Upper lobe of left lung (tissue), 6 donors: ENCODE results near the gene TLN1. TPM values are rescaled to one million over a fixed set of nuclear protein-coding genes. Genes with fewer than 3 reads are reported as not detected.

Experiments
- ATAC-seq, 2 donors: fragments of 200-7000 bp; cut with Tn5 transposase; one replicate each; pipeline ENCODE4 v1.9.1; 2022; ENCODE audit warnings: mild to moderate bottlenecking in 2 of 2, moderate library complexity in 2 of 2; ENCODE audit not compliant: low FRiP score in 2 of 2
- DNase-seq, 2 donors: peaks; one replicate each; pipeline ENCODE4 v3.0.0-alpha.2; 2019 to 2020
- H3K27ac ChIP-seq, 4 donors: fragments of 200-600 bp; sonication (generic); one replicate each; pipeline ENCODE4 v1.5.1; 2016 to 2019
- H3K27me3 ChIP-seq, 4 donors: fragments of 200-600 bp; sonication (generic); one replicate each; pipeline ENCODE4 v1.5.1; 2017 to 2019
- H3K36me3 ChIP-seq, 4 donors: fragments of 200-600 bp; sonication (generic); one replicate each; pipeline ENCODE4 v1.5.1; 2016 to 2019
- H3K4me1 ChIP-seq, 4 donors: fragments of 200-600 bp; sonication (generic); one replicate each; pipeline ENCODE4 v1.5.1; 2018 to 2019
- H3K4me3 ChIP-seq, 4 donors: fragments of 200-600 bp; sonication (generic); one replicate each; pipeline ENCODE4 v1.5.1; 2017 to 2019; ENCODE audit warnings: mild to moderate bottlenecking in 2 of 4, moderate library complexity in 1 of 4
- H3K9me3 ChIP-seq, 4 donors: fragments of 200-600 bp; sonication (generic); one replicate each; pipeline ENCODE4 v1.5.1; 2018 to 2019
- EP300 ChIP-seq, 4 donors: sonication (generic); formaldehyde crosslinking; IDR thresholded peaks; one replicate each; pipeline ENCODE4 v1.5.1; 2017; ENCODE audit warnings: antibody characterized with exemption in 4 of 4, control low read depth in 2 of 4
- POLR2A ChIP-seq, 4 donors: fragments of 450-650 bp; IDR thresholded peaks; one replicate each; pipeline ENCODE4 v1.5.1; 2016 to 2017; ENCODE audit warnings: antibody characterized with exemption in 4 of 4, mild to moderate bottlenecking in 2 of 4
- POLR2AphosphoS5 ChIP-seq, 2 donors: sonication (generic); formaldehyde crosslinking; IDR thresholded peaks; one replicate each; pipeline ENCODE4 v1.5.1; 2017; ENCODE audit warnings: antibody characterized with exemption in 2 of 2
- WGBS, 2 donors: methylation state at CpG; one replicate each; pipeline ENCODE4 v1.1.5; 2017 to 2018; 5-methylcytosine and 5-hydroxymethylcytosine counted together
- total RNA-seq, 6 donors: library from RNA; depleted of rRNA in 4 of 6; stranded (reverse); fragments of >200 nt in 4 of 6; gene quantifications; one replicate each; pipeline versions ENCODE4 v1.1.0 to v1.2.1, GENCODE V29; 2016 to 2021
- TF ChIP-seq, protein P1 (sequence below), 6 experiments: fragments of 450-650 bp in 4 of 6; fragments of 200-600 bp in 2 of 6; sonication (generic) in 2 of 6; IDR thresholded peaks; one replicate each; pipeline ENCODE4 v1.5.1; 2016 to 2019; ENCODE audit warnings: antibody characterized with exemption in 6 of 6
- donor health status: DM: no; HTN: no; CAD: no; lungs with moderate emphysema.
- donor health status: DM: no; HTN: yes; CAD: no; lungs with severe emphysema.

Gene TLN1
- total RNA-seq, 6 donors from 2014 or later: 237 to 557 (median 325) TPM

DNA sequence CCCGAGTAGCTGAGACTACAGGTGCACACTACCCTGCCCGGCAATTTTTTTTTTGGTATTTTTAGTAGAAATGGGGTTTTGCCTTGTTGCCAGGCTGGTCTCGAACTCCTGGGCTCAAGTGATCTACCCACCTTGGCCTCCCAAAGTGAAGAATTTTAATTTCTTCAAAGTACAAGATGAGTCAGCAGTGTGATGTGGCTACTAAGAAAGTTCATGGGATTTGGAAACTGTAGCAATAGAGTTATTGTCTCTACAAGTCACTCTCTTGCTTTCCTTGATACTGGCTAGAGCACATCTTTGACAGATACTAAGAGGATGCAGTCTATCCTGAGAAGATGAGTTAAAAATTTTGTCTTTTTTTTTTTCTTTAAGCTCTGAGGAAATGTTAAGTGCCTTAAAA lies 2.1 kb upstream of the TLN1 start:
- Histone ChIP-seq H3K27me3 (no peaks in the 10 kb centered on the region), H3K36me3 (peaks cover 37 to 50% (median 43%) of the 10 kb centered on the region in 4 donors), H3K27ac (peak overlapping the region in 3 of 4 donors; percentile 3 to 97 (median 97)), H3K4me1 (peaks cover 29 to 48% (median 37%) of the 10 kb centered on the region in 4 donors), H3K9me3 (no peaks in the 10 kb centered on the region), H3K4me3 (no peak overlapping the region)
- ATAC-seq (no peak), DNase-seq (no peak)
- TF ChIP-seq EP300 (IDR thresholded peaks at IDR 0.05) (no peak), POLR2AphosphoS5 (IDR thresholded peaks at IDR 0.05) (no peak), POLR2A (IDR thresholded peaks at IDR 0.05) (no peak)
- TF ChIP-seq, protein P1, sequence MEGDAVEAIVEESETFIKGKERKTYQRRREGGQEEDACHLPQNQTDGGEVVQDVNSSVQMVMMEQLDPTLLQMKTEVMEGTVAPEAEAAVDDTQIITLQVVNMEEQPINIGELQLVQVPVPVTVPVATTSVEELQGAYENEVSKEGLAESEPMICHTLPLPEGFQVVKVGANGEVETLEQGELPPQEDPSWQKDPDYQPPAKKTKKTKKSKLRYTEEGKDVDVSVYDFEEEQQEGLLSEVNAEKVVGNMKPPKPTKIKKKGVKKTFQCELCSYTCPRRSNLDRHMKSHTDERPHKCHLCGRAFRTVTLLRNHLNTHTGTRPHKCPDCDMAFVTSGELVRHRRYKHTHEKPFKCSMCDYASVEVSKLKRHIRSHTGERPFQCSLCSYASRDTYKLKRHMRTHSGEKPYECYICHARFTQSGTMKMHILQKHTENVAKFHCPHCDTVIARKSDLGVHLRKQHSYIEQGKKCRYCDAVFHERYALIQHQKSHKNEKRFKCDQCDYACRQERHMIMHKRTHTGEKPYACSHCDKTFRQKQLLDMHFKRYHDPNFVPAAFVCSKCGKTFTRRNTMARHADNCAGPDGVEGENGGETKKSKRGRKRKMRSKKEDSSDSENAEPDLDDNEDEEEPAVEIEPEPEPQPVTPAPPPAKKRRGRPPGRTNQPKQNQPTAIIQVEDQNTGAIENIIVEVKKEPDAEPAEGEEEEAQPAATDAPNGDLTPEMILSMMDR (IDR thresholded peaks at IDR 0.05): no peak
- WGBS, 2 donors: 91 to 96% methylated on average over 3 of the region's 3 CpGs

DNA sequence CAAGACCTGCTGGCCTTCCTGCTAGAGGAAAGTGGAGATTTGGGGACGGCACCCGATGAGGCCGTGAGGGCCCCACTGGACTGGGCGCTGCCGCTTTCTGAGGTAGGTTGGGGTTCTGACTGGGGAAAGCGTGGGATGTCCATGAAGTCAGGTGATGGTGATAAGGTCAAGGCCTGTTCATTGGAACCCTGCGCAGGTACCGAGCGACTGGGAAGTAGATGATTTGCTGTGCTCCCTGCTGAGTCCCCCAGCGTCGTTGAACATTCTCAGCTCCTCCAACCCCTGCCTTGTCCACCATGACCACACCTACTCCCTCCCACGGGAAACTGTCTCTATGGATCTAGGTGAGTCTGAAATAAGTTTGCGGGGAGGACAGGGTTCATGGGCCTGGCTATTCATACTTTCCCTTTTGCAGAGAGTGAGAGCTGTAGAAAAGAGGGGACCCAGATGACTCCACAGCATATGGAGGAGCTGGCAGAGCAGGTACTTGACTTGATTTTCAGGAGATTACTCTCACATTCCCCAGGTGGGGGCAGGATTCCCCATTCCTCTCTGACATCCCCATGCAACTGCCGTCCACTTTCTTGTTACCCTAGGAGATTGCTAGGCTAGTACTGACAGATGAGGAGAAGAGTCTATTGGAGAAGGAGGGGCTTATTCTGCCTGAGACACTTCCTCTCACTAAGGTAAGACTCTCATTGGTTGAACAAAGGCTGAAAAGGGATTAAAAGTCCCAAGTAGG lies 976 bp upstream of the TLN1 start:
- peak; percentile 0 for ATAC-seq
- H3K4me1 ChIP-seq: peaks cover 41 to 59% (median 48%) of the 10 kb centered on the region in 4 donors

DNA sequence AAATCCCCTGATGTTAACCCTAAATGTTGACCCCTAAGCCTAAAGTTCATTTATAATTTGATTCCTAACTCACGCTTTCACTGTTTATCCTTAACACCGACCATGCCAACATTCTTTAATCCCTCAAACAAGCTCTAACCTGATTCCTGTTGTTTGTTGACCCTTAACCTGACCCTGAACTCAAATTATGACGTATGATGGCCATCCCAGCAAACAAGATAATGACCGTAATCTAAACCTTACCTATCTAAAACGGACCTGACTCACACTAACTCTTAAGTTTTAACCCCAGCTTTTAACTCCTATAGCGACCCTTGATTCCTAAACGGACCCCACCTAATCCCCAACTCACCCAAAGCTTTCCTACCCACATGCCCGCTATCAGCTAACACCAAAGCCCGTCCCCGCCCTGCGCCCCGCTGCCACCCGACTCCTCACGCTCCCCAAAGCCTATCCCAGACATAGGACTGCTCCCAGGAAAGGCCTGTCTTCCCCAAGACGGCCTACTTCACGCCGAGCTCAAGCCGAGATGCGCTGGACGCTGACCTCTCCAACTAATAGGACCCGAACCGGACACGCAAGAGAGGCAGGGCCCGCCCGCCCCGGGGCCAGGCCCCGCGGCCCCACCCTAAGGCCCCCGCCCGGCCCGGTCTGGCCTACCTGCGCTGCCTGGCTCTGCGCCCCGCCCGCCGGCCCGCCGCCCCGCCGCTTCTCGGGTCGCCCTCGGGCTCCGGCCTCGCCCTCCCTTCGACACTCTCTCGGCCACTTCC lies 395 bp downstream of the TLN1 start:
- Histone ChIP-seq H3K9me3 (no peaks in the 10 kb centered on the region), H3K27ac (peak overlapping the region; percentile 94 to 99 (median 97)), H3K27me3 (no peaks in the 10 kb centered on the region), H3K4me3 (peak overlapping the region; percentile 62 to 85 (median 64)), H3K36me3 (peaks cover 14 to 25% (median 18%) of the 10 kb centered on the region in 4 donors), H3K4me1 (peaks cover 54 to 72% (median 61%) of the 10 kb centered on the region in 4 donors)
- TF ChIP-seq EP300 (IDR thresholded peaks at IDR 0.05): no peak
- TF ChIP-seq, protein P1 (IDR thresholded peaks at IDR 0.05): peak in 1 of 6 experiments; percentile 21
- peak in 2 of 4 donors; percentile 44 to 50 for TF ChIP-seq POLR2A (IDR thresholded peaks at IDR 0.05)
- ATAC-seq (no peak), DNase-seq (no peak)
- 1% methylated on average over 14 to 19 of the region's 47 CpGs for WGBS, 2 donors

More for the DNA sequence above, 976 bp upstream of the TLN1 start:
- TF ChIP-seq POLR2A (IDR thresholded peaks at IDR 0.05) (no peak), EP300 (IDR thresholded peaks at IDR 0.05) (no peak), POLR2AphosphoS5 (IDR thresholded peaks at IDR 0.05) (no peak)
- TF ChIP-seq, protein P1 (IDR thresholded peaks at IDR 0.05): no peak
- H3K36me3 ChIP-seq: peaks cover 26 to 38% (median 32%) of the 10 kb centered on the region in 4 donors
- no peaks in the 10 kb centered on the region for H3K27me3 ChIP-seq
- 3% methylated on average over 8 to 10 of the region's 14 CpGs for WGBS, 2 donors
- H3K4me3 ChIP-seq: peak overlapping the region; percentile 54 to 85 (median 64)
- peak in 1 of 2 donors; percentile 29 for DNase-seq
- peak overlapping the region; percentile 94 to 99 (median 97) for H3K27ac ChIP-seq
- H3K9me3 ChIP-seq: no peaks in the 10 kb centered on the region

DNA sequence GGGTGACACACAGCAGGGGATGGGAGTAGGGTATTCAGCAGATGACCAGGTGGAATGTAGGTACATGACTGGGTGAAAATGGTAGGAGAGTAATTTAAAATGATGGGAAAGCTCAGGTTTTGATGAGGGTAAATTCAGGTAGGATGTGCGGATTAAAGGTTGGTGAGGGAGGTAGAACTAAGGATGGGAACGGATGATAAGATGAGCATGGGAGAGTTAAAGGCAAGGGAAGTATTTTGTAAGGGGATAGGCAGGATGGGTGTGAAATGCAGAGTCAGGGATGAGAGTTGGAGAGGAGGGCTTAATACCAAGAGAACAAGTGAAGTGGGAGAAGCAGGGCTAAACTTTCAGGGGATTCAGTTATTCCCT lies 1.5 kb downstream of the TLN1 start:
- H3K4me3 ChIP-seq: peak overlapping the region; percentile 0 to 85 (median 64)
- H3K27ac ChIP-seq: peak overlapping the region; percentile 94 to 99 (median 97)
- ATAC-seq: no peak
- no peak for DNase-seq
- H3K9me3 ChIP-seq: no peaks in the 10 kb centered on the region
- no peak for TF ChIP-seq EP300 (IDR thresholded peaks at IDR 0.05)
- H3K27me3 ChIP-seq: no peaks in the 10 kb centered on the region
- WGBS, 2 donors: 67 to 76% methylated on average over 2 of the region's 2 CpGs
- peaks cover 6 to 23% (median 13%) of the 10 kb centered on the region in 4 donors for H3K36me3 ChIP-seq
- H3K4me1 ChIP-seq: peaks cover 60 to 73% (median 62%) of the 10 kb centered on the region in 4 donors
